Activated T-cell treated with anti-CD3 and anti-CD28 coated beads, Interleukin-2, amount 50 U/mL, for 4 hours (primary cell): ENCODE results near the gene LRIT1. TPM values are rescaled to one million over a fixed set of nuclear protein-coding genes. Genes with fewer than 3 reads are reported as not detected.
A peak's percentile ranks its signal among the peaks of the same experiment; 100 is the strongest.
"Not testable (repeated sequence)": the region's sequence is repeated elsewhere in the genome, so short reads cannot be mapped to it uniquely, and the experiment has no call there.

ENCODE experiments used
- ATAC-seq, 2 donors: fragments of 200-7000 bp; cut with Tn5 transposase; one replicate each; pipeline ENCODE4 v1.10.0; 2021
- DNase-seq: peaks from one replicate; pipeline ENCODE4 v3.0.0-alpha.2; 2020
- H3K27me3 Mint-ChIP-seq: one replicate; pipeline ENCODE4 v1.8.0; 2021; ENCODE audit warnings: low read depth, mixed read lengths
- H3K36me3 Mint-ChIP-seq: one replicate; pipeline ENCODE4 v1.8.0; 2022; ENCODE audit warnings: mixed read lengths; ENCODE audit not compliant: insufficient read depth
- H3K4me1 Mint-ChIP-seq: one replicate; pipeline ENCODE4 v1.8.0; 2021; ENCODE audit warnings: low read depth, mixed read lengths
- H3K4me3 Mint-ChIP-seq: one replicate; pipeline ENCODE4 v1.8.0; 2021; ENCODE audit warnings: mild to moderate bottlenecking, moderate library complexity, mixed read lengths
- H3K9me3 Mint-ChIP-seq: one replicate; pipeline ENCODE4 v1.8.0; 2021; ENCODE audit warnings: mixed read lengths
- total RNA-seq, 3 donors: library from RNA; stranded (reverse); gene quantifications; one replicate each; pipeline ENCODE4 v1.2.1, GENCODE V29; 2021

LRIT1 gene, protein sequence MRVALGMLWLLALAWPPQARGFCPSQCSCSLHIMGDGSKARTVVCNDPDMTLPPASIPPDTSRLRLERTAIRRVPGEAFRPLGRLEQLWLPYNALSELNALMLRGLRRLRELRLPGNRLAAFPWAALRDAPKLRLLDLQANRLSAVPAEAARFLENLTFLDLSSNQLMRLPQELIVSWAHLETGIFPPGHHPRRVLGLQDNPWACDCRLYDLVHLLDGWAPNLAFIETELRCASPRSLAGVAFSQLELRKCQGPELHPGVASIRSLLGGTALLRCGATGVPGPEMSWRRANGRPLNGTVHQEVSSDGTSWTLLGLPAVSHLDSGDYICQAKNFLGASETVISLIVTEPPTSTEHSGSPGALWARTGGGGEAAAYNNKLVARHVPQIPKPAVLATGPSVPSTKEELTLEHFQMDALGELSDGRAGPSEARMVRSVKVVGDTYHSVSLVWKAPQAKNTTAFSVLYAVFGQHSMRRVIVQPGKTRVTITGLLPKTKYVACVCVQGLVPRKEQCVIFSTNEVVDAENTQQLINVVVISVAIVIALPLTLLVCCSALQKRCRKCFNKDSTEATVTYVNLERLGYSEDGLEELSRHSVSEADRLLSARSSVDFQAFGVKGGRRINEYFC
- not detected for total RNA-seq

DNA sequence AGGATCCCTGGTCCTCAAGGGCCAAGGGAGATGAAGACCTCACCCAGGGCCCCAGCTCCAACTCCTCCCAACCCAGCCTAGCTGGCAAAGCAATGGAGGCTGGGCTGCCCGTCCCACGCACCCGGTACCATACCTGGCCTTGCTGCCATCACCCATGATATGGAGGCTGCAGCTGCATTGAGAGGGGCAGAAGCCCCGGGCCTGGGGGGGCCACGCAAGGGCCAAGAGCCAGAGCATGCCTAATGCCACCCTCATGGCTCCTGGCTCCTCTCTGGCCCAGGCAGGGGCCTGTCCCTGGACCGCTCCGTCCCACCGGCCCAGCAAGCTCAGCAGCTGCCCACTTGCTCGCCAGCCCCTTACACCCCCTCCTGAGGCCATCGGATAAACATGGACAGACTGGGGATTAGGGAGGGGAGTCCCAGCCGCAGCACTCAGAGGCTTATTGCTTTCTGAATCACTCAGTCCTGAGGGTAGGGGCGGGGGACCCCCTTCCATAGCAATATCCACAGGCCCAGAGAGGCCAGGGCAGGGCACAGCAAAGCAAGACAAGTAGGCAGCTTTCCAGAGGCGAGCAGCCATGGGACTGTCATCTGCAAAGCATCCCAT lies at the start of gene LRIT1:
Gene LRIT1, minus strand, starts transcription at position 362 of the 606 bp plus-strand sequence. Its CDS starts 107 bp downstream, at position 255.
- Mint-ChIP-seq H3K4me1 (no peaks in the 10 kb centered on the region), H3K36me3 (no peaks in the 10 kb centered on the region), H3K27me3 (peaks cover 5% of the 10 kb centered on the region), H3K9me3 (no peaks in the 10 kb centered on the region), H3K4me3 (no peak within 1 kb of the TSS)
- no peak for DNase-seq
- no peak for ATAC-seq

DNA sequence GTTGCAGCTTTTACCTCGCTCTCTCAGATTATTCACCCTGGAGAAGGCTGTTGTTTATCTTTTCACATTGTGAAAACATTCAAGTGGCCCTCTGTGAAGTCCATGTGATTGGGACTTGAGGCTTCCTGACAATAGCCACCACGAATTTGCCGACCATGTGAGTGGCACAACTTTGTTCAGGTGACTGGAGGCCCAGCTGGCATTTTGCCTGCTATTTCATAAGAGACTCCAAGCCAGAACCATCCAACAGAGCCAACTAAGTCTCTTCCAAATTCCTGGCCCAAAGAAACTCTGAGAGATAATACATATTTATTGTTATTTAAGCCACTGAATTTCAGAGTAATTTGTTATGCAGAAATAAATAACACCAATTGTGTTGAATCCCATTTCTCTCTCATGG lies 48.9 kb upstream of the LRIT1 start:
- H3K27me3 Mint-ChIP-seq = no peaks in the 10 kb centered on the region
- no peak for DNase-seq
- H3K4me3 Mint-ChIP-seq = no peak overlapping the region
- H3K9me3 Mint-ChIP-seq = no peaks in the 10 kb centered on the region
- H3K4me1 Mint-ChIP-seq = peaks cover 7% of the 10 kb centered on the region
- no peak for ATAC-seq
- H3K36me3 Mint-ChIP-seq = no peaks in the 10 kb centered on the region

DNA sequence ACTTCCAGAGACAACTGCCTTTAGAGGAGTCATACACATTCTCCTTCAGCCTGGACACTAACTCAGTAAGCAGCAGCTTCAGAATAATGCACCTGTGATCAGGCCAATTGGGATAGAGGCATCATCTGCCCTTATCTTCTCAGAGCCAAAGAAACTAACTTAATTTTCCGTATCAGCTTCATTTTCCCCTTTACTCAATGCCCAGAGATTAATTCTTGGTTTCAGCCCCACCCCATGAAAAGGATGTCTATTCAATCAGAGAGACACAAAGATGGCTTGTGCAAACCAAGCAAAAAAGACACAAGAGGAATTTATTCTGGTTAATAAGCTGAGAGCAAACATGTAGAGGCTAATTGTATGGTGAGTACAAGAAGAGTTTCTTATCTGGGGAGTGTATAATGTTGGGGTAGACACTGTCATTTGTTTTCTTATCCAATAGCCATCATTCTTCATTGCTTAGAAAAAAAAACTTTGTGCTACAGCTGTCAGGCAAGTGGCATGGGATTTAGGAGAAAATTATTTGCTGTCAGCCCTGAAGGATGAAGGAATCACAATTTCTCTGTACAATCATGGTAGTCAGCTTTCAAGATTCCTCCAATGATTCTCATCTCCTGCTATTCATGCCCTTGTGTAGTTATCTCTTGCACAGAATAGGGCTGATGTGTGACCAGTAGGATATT lies 48.3 kb upstream of the LRIT1 start:
- no peaks in the 10 kb centered on the region for H3K27me3 Mint-ChIP-seq
- no peaks in the 10 kb centered on the region for H3K36me3 Mint-ChIP-seq
- H3K4me1 Mint-ChIP-seq = peaks cover 7% of the 10 kb centered on the region
- ATAC-seq = no peak
- H3K4me3 Mint-ChIP-seq = no peak overlapping the region
- no peaks in the 10 kb centered on the region for H3K9me3 Mint-ChIP-seq
- DNase-seq = no peak

DNA sequence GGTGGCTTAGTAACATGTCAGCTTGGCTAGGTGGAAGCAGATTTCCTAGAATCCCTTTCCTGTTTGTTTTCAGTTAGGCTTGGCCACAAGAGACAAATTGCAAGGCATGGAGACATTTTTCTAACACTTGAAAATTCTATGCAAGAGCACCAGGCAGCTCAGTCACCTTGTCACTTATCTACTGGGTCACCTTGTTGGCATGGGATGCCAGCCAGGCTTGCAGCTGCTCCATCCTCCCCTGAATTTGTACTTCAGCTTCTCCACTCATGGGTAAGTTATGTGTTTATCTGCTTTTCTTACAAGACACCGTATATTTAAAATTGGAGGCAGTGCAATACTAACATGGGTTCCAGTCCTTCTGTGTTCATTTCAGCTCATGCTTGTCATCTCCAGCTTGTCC lies 46.8 kb upstream of the LRIT1 start:
- DNase-seq (no peak), ATAC-seq (no peak)
- no peaks in the 10 kb centered on the region for H3K27me3 Mint-ChIP-seq
- no peak overlapping the region for H3K4me3 Mint-ChIP-seq
- no peaks in the 10 kb centered on the region for H3K9me3 Mint-ChIP-seq
- H3K36me3 Mint-ChIP-seq = no peaks in the 10 kb centered on the region
- no peaks in the 10 kb centered on the region for H3K4me1 Mint-ChIP-seq

DNA sequence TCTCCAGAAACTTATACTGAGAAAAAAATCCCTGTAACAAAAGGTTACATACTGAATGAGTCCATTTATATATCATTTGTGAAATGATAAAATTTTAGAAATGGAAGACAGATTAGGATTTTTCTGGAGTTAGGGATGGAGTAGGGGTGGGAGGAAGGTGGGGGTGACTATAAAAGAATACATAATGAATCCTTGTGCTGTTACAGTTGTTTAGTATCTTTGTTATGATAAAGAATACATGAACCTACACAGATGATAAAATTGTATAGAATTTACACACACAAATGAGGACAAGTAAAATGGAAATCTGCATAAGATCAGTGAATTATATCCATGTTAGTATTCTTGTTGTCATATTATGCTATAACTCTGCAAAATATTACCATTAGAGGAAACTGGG lies 45.3 kb upstream of the LRIT1 start:
- ATAC-seq (no peak), DNase-seq (no peak)
- H3K4me1 Mint-ChIP-seq = no peaks in the 10 kb centered on the region
- H3K9me3 Mint-ChIP-seq = no peaks in the 10 kb centered on the region
- no peak overlapping the region for H3K4me3 Mint-ChIP-seq
- H3K27me3 Mint-ChIP-seq = no peaks in the 10 kb centered on the region
- no peaks in the 10 kb centered on the region for H3K36me3 Mint-ChIP-seq

DNA sequence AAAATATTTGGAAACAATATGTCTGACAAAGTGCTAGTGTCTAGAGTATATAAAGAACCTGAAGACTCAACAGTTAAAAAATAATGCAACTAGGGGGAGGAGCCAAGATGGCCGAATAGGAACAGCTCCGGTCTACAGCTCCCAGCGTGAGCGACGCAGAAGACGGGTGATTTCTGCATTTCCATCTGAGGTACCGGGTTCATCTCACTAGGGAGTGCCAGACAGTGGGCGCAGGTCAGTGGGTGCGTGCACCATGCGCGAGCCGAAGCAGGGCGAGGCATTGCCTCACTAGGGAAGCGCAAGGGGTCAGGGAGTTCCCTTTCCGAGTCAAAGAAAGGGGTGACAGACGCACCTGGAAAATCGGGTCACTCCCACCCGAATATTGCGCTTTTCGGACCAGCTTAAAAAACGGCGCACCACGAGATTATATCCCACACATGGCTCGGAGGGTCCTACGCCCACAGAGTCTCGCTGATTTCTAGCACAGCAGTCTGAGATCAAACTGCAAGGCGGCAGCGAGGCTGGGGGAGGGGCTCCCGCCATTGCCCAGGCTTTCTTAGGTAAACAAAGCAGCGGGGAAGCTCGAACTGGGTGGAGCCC lies 38.6 kb upstream of the LRIT1 start:
- not testable (repeated sequence) for ATAC-seq, H3K9me3 Mint-ChIP-seq, H3K4me1 Mint-ChIP-seq, H3K36me3 Mint-ChIP-seq, DNase-seq
- H3K27me3 Mint-ChIP-seq = peaks cover 17% of the 10 kb centered on the region
- peak overlapping the region; percentile 37 for H3K4me3 Mint-ChIP-seq

DNA sequence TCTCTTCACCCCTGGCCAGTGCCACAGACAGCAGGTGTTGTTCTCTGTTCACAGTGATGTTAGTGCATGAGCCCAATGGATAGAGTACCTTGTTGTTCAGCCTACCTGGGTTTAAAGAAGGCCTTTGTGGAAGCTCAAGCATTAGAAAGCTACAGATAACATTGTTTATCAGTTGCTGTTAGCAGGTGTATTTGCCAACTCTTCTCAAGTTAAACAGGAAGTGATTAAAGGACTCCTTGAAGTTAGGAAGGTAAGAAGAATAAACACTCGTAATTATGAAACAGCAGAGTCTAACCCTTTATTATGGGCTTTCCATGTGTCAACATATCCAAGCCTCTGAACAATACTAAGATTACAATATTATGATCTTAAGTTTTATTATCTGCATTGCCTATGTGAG lies 29.4 kb upstream of the LRIT1 start:
- Mint-ChIP-seq H3K27me3 (no peaks in the 10 kb centered on the region), H3K4me3 (no peak overlapping the region), H3K4me1 (peaks cover 13% of the 10 kb centered on the region), H3K36me3 (no peaks in the 10 kb centered on the region), H3K9me3 (no peaks in the 10 kb centered on the region)
- DNase-seq = no peak
- no peak for ATAC-seq

DNA sequence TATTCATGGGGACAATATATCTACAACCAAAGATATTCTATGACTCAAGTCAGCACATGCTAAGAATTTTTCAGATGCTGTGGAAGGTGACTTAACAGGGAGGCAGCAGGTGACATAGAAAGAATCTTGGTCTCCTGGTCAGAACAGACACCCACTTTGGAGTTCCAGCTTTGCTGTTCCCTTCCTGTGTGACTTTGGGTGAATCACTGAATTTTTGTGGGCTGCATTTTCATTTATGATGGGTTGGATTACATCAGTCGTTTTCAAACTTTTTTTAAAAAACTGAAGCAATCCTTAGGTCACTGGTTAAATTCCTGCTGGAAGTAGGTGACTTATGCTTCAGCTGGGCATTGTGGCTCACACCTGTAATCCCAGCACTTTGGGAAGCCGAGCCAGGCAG lies 28.4 kb upstream of the LRIT1 start:
- DNase-seq (no peak), ATAC-seq (no peak)
- Mint-ChIP-seq H3K36me3 (no peaks in the 10 kb centered on the region), H3K4me3 (no peak overlapping the region), H3K27me3 (no peaks in the 10 kb centered on the region), H3K9me3 (no peaks in the 10 kb centered on the region), H3K4me1 (peaks cover 13% of the 10 kb centered on the region)

DNA sequence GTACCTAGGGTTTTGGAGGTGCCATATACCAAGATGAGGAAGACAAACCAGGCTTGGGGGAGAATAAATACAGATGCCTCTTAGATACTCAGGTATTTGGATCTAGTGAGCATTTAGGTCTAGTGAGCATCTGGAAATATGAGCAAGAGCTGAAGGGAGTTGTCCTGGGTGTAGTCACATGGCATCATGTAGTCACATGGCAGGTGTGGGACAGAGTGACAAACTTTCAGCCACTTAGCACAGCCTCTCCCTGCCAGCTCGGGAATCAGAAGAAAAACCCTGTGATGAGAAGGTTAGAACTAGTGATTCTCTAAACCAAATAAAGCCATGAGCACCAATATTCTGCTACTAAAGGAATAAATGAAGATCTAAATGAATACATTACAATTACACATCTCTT lies 27.8 kb upstream of the LRIT1 start:
- ATAC-seq (no peak), DNase-seq (no peak)
- no peaks in the 10 kb centered on the region for H3K36me3 Mint-ChIP-seq
- peaks cover 15% of the 10 kb centered on the region for H3K4me1 Mint-ChIP-seq
- H3K4me3 Mint-ChIP-seq = no peak overlapping the region
- peaks cover 2% of the 10 kb centered on the region for H3K27me3 Mint-ChIP-seq
- H3K9me3 Mint-ChIP-seq = no peaks in the 10 kb centered on the region

DNA sequence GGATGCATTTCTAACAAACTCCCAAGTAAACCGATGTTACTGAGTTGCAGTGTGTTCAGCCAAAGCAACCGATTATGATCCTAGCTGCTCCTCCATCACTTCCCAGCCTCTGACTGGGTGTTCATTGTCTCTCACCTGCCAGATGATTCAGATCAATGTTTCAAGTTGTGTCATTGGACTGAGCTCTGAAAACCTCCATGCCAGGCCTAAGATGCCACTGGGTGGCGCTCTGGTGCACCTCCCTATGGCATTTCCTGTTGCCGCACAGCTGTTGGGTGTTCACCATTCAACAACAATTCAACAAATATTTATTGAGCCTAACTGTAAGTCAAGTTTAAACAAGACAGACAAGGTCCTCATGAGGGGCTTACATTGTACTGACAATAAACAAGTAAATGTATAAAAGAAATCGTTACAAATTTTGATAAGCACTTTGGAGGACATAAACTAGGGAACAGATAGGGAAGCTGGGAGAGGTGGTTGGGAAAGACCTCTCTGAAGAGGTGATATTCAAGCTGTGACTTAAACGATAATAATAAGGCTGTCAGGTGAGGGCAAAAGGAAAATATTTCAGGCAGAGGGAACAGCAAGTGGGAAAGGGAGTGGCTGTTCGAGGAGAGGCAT lies 26.3 kb upstream of the LRIT1 start:
- ATAC-seq = peak; percentile 88 to 90
- Mint-ChIP-seq H3K4me1 (peaks cover 15% of the 10 kb centered on the region), H3K36me3 (no peaks in the 10 kb centered on the region), H3K4me3 (no peak overlapping the region), H3K27me3 (peaks cover 2% of the 10 kb centered on the region), H3K9me3 (no peaks in the 10 kb centered on the region)
- DNase-seq = peak; percentile 53

DNA sequence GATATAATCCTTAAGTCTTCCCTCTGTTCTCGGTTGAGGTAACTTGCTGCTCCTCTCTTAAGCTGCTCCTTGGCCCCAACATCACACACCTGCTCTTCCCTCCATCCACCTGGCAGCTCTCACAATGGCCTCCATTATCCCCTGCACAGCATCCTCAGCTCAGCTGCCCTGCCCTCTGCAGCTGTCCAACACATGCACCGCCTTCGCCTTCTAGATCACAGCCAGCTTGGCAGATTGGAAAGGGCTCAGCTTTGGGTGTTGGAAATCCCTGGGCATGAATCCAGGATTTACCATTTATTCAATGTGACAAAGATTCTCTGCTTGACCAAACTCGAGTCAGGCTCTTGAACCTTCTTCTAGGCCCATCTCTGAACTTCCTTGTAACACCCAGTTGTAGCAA lies 24.1 kb upstream of the LRIT1 start:
- ATAC-seq (no peak), DNase-seq (no peak)
- Mint-ChIP-seq H3K9me3 (no peaks in the 10 kb centered on the region), H3K4me3 (no peak overlapping the region), H3K36me3 (no peaks in the 10 kb centered on the region), H3K27me3 (peaks cover 12% of the 10 kb centered on the region), H3K4me1 (peaks cover 12% of the 10 kb centered on the region)

DNA sequence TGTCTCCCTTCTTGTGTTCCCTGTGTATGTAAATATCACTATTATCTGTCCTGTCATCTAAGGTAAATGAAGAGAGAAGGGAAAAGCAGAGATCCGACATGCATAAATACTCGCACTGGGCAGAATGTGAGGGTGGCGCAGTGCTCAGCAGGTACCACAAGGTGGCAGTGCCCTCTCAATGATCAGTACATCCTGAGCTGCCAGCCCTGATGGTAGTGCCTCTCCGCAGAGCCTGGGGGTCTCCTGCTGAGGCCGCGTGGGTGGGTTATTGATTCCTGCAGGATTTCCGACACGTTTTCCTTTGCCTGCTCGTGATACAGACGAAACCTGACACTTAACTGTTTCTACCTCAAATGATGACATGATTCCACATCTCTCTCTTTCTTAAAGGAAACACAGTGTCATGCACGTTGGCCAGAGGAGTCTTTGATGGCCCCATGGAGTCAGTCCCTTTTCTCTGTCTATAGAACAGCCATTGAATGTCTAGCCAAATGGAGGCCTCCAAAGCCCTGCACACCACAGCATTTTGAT lies 23.3 kb upstream of the LRIT1 start:
- H3K4me3 Mint-ChIP-seq = no peak overlapping the region
- ATAC-seq (peak; percentile 85 to 89), DNase-seq (peak; percentile 68)
- no peaks in the 10 kb centered on the region for H3K36me3 Mint-ChIP-seq
- no peaks in the 10 kb centered on the region for H3K9me3 Mint-ChIP-seq
- H3K4me1 Mint-ChIP-seq = peaks cover 11% of the 10 kb centered on the region
- peaks cover 18% of the 10 kb centered on the region for H3K27me3 Mint-ChIP-seq

DNA sequence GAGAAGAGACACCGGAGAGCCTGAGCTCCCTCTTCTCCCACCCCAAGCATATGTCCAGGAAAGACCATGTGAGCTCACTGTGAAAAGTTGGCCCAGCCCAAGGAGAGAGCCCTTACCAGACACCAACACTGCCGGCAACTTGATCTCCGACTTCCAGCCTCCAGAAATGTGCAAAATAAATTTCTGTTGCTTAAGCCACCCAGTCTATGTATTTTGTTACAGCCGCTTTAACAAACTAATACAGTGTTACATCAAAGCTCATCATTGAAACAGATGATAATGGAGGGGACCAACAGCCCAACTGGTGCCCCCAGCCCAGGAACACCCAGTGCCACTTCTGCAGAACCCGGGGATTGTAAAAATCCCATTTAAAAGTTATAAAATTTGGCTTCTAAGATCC lies 22.4 kb upstream of the LRIT1 start:
- DNase-seq (no peak), ATAC-seq (no peak)
- H3K36me3 Mint-ChIP-seq = no peaks in the 10 kb centered on the region
- no peaks in the 10 kb centered on the region for H3K9me3 Mint-ChIP-seq
- no peak overlapping the region for H3K4me3 Mint-ChIP-seq
- peaks cover 11% of the 10 kb centered on the region for H3K4me1 Mint-ChIP-seq
- H3K27me3 Mint-ChIP-seq = peaks cover 20% of the 10 kb centered on the region
